Immature natural killer cell (primary cell): ENCODE measurements around the gene ADAM33. TPM values are rescaled to one million over a fixed set of nuclear protein-coding genes. Genes with fewer than 3 reads are reported as not detected.

Experiments
- DNase-seq, 3 donors: peaks; one replicate each; pipeline ENCODE4 v3.0.0; 2022; ENCODE audit warnings: mixed read lengths in 1 of 3
- H3K27ac Mint-ChIP-seq, 6 donors: one replicate each; pipeline ENCODE4 v1.8.0; 2020; ENCODE audit warnings: mixed read lengths in 6 of 6, mild to moderate bottlenecking in 5 of 6, inconsistent platforms in 4 of 6, moderate library complexity in 3 of 6
- H3K27me3 Mint-ChIP-seq, 3 donors: one replicate each; pipeline ENCODE4 v1.8.0; 2020 to 2021; ENCODE audit warnings: low read depth in 3 of 3, mild to moderate bottlenecking in 3 of 3, mixed read lengths in 3 of 3, moderate library complexity in 3 of 3, inconsistent platforms in 1 of 3
- H3K36me3 Mint-ChIP-seq, 3 donors: one replicate each; pipeline ENCODE4 v1.8.0; 2020; ENCODE audit warnings: mixed read lengths in 3 of 3, inconsistent platforms in 2 of 3, mild to moderate bottlenecking in 2 of 3
- H3K4me1 Mint-ChIP-seq, 2 donors: one replicate each; pipeline ENCODE4 v1.8.0; 2020; ENCODE audit warnings: inconsistent platforms in 2 of 2, mild to moderate bottlenecking in 2 of 2, mixed read lengths in 2 of 2, moderate library complexity in 1 of 2
- H3K4me3 Mint-ChIP-seq, 5 donors: one replicate each; pipeline ENCODE4 v1.8.0; 2020; ENCODE audit warnings: mild to moderate bottlenecking in 5 of 5, mixed read lengths in 5 of 5, inconsistent platforms in 3 of 5, moderate library complexity in 3 of 5
- H3K9me3 Mint-ChIP-seq, 6 donors: one replicate each; pipeline ENCODE4 v1.8.0; 2020; ENCODE audit warnings: mild to moderate bottlenecking in 6 of 6, mixed read lengths in 6 of 6, inconsistent platforms in 4 of 6, moderate library complexity in 3 of 6
- polyA plus RNA-seq, 3 donors: library from polyadenylated mRNA; unstranded; fragments of 300-500 nt; fragmentation: Illumina TruSeq; gene quantifications; one replicate each; pipeline ENCODE4 v1.2.3, GENCODE V29; 2021

ADAM33 gene
- polyA plus RNA-seq, 3 donors from 2014 or later: not detected

DNA sequence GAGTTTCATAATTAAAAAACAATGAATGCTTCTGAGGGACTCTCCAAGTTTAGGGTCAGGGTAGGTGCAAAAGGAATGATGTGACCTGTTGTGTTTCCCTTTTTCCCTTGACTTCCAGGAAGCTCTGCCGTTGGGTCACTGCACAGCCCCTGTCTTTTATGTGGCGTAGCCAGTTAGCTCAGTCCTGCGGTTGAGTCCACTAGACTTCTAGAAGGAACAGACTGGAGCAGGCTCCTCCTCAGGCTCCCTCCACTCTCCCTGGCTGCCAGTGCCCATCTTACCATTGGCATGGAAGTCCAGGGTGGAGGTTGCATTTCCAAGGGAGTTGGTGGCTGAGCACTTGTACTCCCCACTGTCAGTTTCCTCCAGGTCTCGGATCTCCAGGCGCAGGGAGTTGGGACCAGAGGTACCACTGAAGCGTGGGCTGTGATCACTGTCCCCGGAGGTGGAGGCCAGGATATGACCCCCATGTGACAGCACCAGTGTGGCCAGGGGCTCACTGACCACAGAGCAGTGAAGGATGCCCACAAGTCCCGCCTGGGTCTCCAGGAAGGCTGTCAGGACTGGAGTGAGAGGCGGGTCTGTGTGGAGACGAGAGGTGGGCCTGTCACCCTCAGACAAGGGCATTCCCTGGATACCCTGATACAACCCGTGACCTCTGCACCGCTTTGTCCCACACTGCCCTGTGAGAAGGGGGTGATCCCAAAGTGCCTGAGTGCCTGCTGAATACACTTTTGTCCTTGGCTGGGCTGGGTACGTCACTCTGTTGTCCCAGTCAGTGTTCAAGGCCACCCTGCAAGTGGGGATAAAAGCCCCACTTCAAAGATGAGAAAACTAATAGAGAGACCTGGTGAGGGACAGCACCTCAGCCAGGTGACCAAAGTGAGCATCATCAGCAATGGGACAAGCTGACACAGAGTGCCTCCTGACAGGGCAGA is 19.5 kb upstream of the ADAM33 start:
- H3K36me3 Mint-ChIP-seq: no peaks in the 10 kb centered on the region
- DNase-seq: no peak
- no peaks in the 10 kb centered on the region for H3K4me1 Mint-ChIP-seq
- H3K4me3 Mint-ChIP-seq: no peak overlapping the region
- no peak overlapping the region for H3K27ac Mint-ChIP-seq
- H3K9me3 Mint-ChIP-seq: peaks cover 0 to under 1% (median 0%) of the 10 kb centered on the region in 6 donors
- H3K27me3 Mint-ChIP-seq: peaks cover 0 to 1% (median 0%) of the 10 kb centered on the region in 3 donors

DNA sequence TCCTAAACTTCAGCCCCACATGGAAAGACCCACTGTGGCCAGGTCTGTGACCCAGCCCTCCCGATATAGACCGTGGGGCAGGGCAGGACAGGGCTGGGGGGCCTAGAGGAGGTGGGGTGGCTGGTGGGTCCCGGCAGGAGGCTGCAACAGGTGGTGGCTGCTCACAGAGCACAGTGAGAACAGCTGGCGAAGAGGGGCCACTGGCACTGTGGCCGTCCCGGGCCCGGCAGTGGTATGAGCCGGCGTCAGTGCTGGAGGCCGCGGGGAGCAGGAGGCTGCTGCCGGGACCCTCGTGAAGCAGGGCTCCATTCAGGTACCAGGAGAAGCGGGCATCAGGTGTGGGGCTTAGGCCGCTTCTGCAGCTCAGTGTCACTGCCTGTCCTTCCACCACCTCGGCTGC is 17.2 kb upstream of the ADAM33 start:
- Mint-ChIP-seq H3K27me3 (peaks cover 0 to 1% (median 0%) of the 10 kb centered on the region in 3 donors), H3K27ac (no peak overlapping the region), H3K36me3 (no peaks in the 10 kb centered on the region), H3K9me3 (peaks cover 0 to 2% (median 0%) of the 10 kb centered on the region in 6 donors), H3K4me1 (no peaks in the 10 kb centered on the region), H3K4me3 (no peak overlapping the region)
- no peak for DNase-seq

DNA sequence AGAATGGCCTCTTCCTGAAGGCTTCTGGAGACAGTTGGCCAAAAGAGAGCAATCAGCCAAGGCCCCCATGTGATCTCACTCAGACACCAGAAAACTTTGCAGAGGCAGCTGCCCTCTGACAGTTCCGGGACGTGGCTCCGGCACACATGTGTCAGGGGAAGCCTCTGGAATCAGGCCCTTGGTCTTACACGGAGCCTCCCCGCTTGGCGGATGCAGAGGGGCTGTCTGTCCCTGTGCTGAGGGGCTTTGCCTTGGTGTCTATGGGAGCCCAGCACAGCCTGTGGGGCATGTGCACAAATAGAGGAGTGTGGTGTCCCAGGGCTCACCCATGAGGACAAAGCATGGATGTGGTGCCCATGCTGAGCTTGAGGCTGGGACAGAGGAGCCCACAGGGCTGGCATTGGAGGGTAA is 16.8 kb upstream of the ADAM33 start:
- Mint-ChIP-seq H3K9me3 (peaks cover 0 to 2% (median 0%) of the 10 kb centered on the region in 6 donors), H3K36me3 (no peaks in the 10 kb centered on the region), H3K27ac (no peak overlapping the region), H3K4me3 (no peak overlapping the region), H3K27me3 (peaks cover 0 to 1% (median 0%) of the 10 kb centered on the region in 3 donors), H3K4me1 (no peaks in the 10 kb centered on the region)
- DNase-seq: no peak

DNA sequence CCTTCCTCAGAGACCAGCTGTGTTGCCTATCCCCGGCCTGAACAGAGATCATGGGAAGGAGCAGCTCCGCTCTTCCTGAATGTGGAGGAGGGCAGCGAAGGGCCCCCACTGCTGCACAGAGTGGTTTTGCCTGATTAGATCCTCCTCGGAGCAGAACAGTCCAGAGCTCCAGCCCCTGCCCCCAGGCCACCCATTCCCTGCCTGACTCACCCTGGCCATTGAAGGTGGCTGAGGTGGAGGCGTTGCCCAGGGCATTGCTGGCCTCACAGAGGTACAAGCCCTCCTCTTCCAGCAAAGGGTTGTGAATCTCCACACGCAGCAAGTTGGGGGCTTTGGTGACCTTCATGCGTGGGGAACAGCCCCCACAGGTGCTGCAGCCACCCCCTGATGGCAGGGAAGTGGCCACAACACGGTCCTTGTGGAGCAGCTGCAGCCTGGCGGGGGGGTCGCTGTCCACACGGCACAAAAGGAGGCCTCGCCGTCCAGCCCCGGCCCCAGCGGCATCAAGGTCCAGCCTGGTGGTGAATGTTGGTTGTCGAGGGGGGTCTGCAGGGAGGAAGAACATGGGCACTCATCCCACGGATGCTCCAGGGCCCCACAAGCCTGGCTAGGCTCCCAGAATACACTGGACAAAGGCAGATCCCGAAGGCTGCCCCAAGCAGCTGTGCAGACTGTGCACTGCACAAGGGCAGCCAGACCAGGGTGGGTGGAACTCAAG is 15.9 kb upstream of the ADAM33 start:
- Mint-ChIP-seq H3K4me1 (no peaks in the 10 kb centered on the region), H3K9me3 (peaks cover 0 to 2% (median 0%) of the 10 kb centered on the region in 6 donors), H3K4me3 (no peak overlapping the region), H3K27ac (no peak overlapping the region), H3K27me3 (peaks cover 0 to 1% (median 0%) of the 10 kb centered on the region in 3 donors), H3K36me3 (no peaks in the 10 kb centered on the region)
- DNase-seq: no peak

DNA sequence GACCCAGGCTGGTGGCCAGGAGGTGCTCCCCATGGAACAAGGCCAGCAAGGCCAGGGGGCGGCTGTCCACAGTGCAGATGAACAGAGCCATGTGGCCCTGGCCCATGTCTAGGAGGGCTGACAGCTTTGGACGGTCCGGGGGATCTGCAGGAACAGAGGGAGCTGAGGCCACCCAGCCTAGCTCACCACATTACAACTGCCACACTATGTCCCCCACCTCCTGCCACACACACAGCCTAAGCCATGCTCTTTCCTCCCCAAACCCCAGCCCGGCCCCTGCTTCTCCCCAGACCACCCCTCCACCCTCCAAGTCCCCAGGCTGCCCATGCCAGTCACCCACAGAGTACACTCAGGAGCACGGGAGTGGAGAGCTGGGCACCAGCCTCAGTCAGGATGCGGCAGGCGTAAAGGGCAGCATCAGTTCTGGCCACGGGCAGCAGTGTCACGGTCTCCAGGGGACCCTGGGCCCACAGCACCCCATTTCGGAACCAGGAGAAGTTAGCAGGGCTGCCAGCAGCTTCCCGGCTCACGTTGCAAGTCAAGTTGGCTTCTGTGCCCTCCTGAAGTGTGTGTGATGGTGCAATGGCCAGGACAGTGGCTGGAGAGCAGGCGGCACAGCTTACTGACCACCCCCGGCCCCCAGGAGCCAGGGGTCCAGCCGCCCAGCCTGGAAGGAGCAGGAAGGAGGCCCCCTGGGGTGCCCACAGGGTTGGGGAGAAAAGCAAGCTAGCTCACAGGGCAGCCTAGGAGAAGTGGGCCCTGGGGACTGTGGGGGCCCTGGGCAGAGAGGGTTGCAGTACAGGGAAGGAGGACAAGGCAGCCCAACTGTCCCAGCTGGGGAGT is 15.2 kb upstream of the ADAM33 start:
- H3K27me3 Mint-ChIP-seq: no peaks in the 10 kb centered on the region
- no peak overlapping the region for H3K4me3 Mint-ChIP-seq
- H3K27ac Mint-ChIP-seq: no peak overlapping the region
- H3K36me3 Mint-ChIP-seq: no peaks in the 10 kb centered on the region
- no peak for DNase-seq
- H3K4me1 Mint-ChIP-seq: no peaks in the 10 kb centered on the region
- H3K9me3 Mint-ChIP-seq: peaks cover 0 to 2% (median 0%) of the 10 kb centered on the region in 6 donors

DNA sequence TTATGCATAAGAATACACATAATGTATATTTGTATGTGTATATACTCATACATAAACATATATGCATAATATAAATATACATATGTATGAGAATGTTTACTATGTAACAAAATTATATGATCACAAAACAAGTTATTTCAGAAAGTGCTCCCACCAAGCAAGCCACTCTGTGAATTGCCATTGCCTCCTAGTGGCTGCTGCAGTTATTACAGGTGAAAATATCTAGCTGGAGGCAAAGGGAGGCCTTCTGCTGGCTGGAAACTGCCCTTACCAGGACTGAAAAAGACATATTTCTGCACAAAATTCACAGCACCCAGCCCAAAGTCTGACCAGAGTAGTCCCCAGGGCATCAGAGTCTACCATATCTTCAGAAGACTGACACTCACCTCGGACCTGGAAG is 14.4 kb upstream of the ADAM33 start:
- Mint-ChIP-seq H3K9me3 (peaks cover 0 to 2% (median 0%) of the 10 kb centered on the region in 6 donors), H3K27ac (no peak overlapping the region), H3K36me3 (no peaks in the 10 kb centered on the region), H3K27me3 (no peaks in the 10 kb centered on the region), H3K4me1 (no peaks in the 10 kb centered on the region), H3K4me3 (no peak overlapping the region)
- DNase-seq: no peak

DNA sequence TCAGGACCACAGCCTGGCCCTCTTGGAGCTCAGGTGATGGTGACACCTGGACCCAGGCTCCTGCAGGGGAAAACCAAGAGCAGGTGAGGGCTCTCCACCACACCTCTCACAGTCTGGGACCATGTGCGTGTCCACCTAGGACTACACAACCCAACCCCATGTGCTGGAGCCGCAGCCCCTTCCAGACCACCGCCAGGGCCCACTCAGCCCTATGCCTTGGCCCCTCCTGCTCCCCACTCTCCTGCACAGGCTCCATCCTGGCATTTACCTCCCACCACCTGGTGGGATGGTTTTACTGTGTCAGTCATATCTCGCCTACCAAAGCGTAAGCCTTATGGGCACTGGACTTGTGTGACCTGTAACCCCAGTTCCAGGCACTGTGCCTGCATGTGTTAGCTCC is 13.1 kb upstream of the ADAM33 start:
- Mint-ChIP-seq H3K36me3 (no peaks in the 10 kb centered on the region), H3K4me3 (no peak overlapping the region), H3K9me3 (peaks cover 0 to 2% (median 0%) of the 10 kb centered on the region in 6 donors), H3K4me1 (no peaks in the 10 kb centered on the region), H3K27ac (no peak overlapping the region), H3K27me3 (peaks cover 0 to 2% (median 0%) of the 10 kb centered on the region in 3 donors)
- no peak for DNase-seq

DNA sequence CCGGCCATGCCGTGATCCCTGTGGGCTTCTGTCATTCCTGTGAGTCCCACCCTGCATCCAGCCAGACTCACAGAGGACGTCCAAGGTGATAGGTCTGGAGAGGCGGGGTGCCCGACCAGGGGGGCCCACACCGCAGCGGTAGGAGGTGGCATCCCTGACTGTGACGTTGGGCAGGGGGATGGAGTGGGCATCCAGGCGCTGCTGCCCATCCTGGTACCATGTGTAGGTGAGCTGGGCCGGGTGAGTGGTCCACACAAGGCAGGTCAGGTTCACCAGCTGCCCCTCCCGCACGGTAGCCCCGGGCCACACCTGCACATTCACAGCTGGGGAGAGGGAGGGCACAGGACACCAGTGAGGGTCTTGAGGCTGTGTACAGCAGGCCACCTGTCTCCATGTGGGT is 11.6 kb upstream of the ADAM33 start:
- peaks cover 0 to 2% (median 0%) of the 10 kb centered on the region in 6 donors for H3K9me3 Mint-ChIP-seq
- H3K4me1 Mint-ChIP-seq: no peaks in the 10 kb centered on the region
- H3K4me3 Mint-ChIP-seq: no peak overlapping the region
- H3K36me3 Mint-ChIP-seq: no peaks in the 10 kb centered on the region
- H3K27ac Mint-ChIP-seq: no peak overlapping the region
- no peak for DNase-seq
- H3K27me3 Mint-ChIP-seq: peaks cover 0 to 3% (median 0%) of the 10 kb centered on the region in 3 donors

DNA sequence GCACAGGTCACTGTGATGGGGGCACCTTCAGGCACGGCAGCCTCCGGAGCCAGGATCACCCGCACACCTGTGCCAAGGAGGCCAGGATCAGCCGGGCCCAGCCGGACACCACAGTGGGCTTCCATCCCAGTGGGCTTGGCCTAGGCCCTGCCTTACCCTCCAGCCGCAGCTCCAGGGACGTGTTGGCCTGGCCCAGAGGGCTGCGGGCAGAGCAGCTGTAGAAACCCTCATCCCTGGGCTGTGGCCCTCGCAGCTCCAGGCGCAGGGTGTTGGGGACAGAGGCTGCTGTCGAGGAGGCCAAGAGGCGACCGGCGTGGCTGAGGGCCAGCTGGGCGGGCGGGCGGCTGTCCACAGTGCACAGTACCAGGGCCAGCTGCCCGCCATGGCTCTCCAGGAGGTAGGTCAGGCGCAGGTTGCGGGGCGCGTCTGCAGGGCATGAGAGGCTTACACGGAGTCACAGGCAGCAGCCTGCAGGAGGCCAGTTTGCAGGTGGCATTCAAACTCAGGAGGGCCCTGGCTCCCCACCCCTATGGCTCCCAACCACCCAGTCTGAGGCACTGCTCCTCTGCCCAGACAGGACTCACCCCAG is 11.0 kb upstream of the ADAM33 start:
- H3K27ac Mint-ChIP-seq: no peak overlapping the region
- DNase-seq: no peak
- H3K4me3 Mint-ChIP-seq: no peak overlapping the region
- no peaks in the 10 kb centered on the region for H3K4me1 Mint-ChIP-seq
- H3K27me3 Mint-ChIP-seq: peaks cover 0 to 3% (median 2%) of the 10 kb centered on the region in 3 donors
- no peaks in the 10 kb centered on the region for H3K36me3 Mint-ChIP-seq
- H3K9me3 Mint-ChIP-seq: peaks cover 0 to 2% (median 0%) of the 10 kb centered on the region in 6 donors

DNA sequence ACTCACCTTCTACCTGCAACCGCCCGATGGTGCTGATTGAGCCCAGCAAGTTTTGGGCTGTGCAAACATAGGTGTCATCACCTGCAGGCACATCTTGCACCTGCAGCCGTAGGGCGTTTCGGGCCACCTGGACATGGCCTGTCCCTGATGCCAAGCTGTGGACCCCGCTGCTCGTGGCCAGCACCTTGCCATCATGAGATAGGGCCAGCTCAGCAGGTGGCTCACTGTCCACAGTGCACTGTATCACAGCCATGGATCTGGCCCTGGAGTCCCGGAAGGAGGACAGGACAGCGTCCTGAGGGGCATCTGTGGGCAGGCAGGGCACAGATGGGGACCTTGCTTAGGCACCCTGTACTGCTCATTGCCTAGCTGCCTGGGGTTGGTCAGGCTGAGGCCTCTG is 10.1 kb upstream of the ADAM33 start:
- Mint-ChIP-seq H3K27me3 (peaks cover 0 to 3% (median 3%) of the 10 kb centered on the region in 3 donors), H3K36me3 (no peaks in the 10 kb centered on the region), H3K4me1 (no peaks in the 10 kb centered on the region), H3K27ac (no peak overlapping the region), H3K4me3 (no peak overlapping the region), H3K9me3 (peaks cover 0 to 2% (median 0%) of the 10 kb centered on the region in 6 donors)
- DNase-seq: no peak

DNA sequence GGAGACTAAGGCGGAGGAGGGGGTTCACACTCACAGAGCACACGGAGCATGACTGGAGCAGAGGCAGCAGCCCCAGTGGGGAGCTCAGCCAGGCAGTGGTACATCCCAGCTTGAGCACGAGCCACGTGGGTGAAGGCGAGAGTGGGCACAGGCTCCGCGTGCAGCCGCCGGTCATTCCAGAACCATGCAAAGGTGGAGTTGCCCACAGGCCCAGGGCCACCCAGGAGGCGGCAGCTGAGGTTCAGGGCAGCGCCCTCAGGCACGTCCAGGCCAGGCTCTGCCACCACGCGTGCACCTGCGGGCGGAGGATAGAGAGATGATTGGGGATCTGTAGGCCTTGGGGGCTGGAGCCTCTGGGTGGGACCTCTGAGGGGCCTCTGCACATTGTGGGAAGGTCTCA is 9.5 kb upstream of the ADAM33 start:
- H3K4me3 Mint-ChIP-seq: no peak overlapping the region

DNA sequence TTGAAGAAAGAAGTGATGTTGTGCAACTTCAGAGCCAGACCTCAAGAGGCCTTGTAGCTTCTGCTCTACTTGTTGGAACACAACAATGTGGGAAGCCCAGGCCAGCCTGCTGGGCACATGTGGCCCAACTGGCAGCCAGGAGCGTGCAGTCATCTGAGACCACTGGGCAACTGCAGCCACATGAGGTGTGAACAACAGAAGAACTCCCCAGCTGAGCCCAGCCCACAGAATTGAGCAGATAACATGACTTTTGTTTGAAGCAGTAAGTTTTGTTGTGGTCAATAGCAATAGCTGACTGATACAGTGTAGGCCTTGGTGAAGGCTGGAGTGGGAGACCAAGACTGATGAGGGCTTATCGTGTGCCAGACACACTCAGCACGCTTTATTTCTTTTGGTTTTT is 8.6 kb upstream of the ADAM33 start:
- Mint-ChIP-seq H3K4me3 (no peak overlapping the region), H3K9me3 (no peaks in the 10 kb centered on the region), H3K4me1 (no peaks in the 10 kb centered on the region), H3K27ac (no peak overlapping the region), H3K36me3 (no peaks in the 10 kb centered on the region), H3K27me3 (peaks cover 1 to 6% (median 3%) of the 10 kb centered on the region in 3 donors)
- DNase-seq: no peak

More for the DNA sequence above, 9.5 kb upstream of the ADAM33 start:
- Mint-ChIP-seq H3K27ac (no peak overlapping the region), H3K36me3 (no peaks in the 10 kb centered on the region), H3K27me3 (peaks cover 0 to 6% (median 3%) of the 10 kb centered on the region in 3 donors), H3K4me1 (no peaks in the 10 kb centered on the region), H3K9me3 (peaks cover 0 to 2% (median 0%) of the 10 kb centered on the region in 6 donors)
- DNase-seq: no peak

DNA sequence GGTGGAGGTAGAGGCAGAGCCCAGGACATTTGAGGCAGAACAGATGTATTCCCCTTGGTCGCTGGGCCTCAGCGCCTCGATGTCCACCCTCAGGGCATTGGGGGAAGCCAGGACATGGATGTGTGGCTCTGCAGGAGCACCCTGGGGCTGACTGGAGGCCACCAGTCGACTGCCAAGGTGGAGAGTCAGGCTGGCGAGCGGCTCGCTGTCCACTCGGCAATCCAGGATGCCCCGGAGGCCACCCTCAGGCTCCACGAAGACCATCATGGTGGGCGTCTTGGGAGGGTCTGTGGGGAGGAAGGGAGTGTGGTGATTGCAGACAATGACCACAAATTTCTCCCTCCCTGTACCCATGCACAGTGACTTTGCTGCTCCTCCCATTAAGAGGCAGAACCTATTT is 8.2 kb upstream of the ADAM33 start:
- H3K27me3 Mint-ChIP-seq: peaks cover 3 to 6% (median 4%) of the 10 kb centered on the region in 3 donors
- no peak for DNase-seq
- no peaks in the 10 kb centered on the region for H3K36me3 Mint-ChIP-seq
- H3K4me3 Mint-ChIP-seq: no peak overlapping the region
- no peaks in the 10 kb centered on the region for H3K4me1 Mint-ChIP-seq
- H3K27ac Mint-ChIP-seq: no peak overlapping the region
- no peaks in the 10 kb centered on the region for H3K9me3 Mint-ChIP-seq
